ENCODE results near the gene SOX8.

Gene SOX8

DNA sequence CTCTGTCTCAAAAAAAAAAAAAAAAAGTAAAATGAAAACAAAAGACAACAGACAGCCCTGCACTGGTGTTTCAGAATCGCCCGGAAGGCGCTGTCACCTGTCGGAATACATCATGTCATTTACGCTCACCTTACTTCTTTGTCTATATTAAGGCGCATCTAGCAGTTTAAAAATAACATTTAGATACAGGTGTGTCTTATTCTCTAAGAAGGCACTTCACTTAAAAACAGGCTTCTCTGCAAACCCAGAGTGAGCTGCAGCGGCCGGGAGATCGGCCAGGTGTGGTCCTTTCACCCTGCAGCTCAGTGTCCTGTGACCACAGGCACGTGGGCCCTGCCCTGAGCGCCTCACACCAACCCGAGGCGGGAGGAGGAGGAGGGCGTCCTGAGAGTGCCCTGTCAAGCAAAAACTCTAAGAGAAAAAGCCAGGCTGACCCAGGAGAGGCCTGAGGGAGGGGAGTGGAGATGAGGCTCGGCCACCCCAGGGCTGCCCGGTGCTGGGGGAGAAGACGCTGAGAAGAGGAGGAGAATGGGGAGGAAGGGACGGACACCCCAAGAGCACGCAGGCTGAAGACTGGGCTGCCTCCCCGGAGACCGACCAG is 7.5 kb upstream of the SOX8 start:
- DNase-seq (ENCODE audit: low read depth), result no peak

DNA sequence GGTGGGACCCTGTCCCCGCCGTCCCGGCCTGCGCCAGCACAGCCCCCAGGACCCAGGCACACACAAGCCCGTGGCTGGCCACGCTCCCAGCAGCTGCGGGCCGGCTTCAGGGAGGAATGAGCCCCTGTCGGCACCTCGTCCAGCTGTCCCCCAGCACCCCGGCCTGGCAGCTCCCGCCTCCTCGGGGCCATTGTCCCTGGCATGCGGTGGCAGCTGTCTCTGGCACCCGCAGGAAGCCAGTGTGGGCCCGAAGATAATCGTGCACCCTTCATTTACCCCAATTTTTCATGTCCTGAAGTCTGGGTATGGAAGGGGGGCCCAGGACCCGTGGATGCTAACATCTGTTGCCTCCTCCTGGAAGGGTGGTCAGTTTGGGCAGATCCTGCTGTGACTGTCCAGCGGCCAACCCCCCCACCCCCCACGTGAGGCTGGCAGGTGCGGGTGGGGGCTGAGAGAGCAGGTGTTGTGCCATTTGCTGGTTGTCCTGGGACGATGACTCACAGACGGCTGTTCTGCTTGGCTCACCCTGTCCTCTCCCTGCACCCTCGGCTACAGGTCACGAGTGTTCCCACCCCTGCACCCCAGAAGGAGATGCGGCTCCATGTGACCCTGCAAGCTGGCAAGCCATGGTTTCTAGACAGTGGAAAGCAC is 6.8 kb upstream of the SOX8 start:
- no peak for DNase-seq (ENCODE audit: low read depth)

DNA sequence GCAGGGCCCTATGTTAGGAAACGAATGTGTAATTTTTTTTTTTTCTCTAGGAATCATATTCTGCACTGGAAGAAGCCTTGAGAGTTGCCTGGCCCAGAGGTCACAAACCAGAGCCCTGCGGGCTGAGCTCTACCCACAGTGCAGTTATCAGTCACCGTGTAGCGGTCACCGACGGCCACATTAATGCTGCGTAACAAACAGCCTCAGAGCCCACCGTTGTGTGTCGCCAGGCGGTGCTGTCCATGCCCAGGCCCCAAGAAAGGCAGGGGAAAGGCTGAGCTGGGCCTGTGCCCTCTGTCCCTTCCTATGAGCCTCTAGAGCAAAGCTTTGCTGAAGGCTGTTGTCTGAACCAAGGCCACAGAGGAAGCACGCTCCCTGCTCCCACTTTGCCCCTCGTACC is 6.3 kb upstream of the SOX8 start:
- DNase-seq (ENCODE audit: low read depth), result no peak

DNA sequence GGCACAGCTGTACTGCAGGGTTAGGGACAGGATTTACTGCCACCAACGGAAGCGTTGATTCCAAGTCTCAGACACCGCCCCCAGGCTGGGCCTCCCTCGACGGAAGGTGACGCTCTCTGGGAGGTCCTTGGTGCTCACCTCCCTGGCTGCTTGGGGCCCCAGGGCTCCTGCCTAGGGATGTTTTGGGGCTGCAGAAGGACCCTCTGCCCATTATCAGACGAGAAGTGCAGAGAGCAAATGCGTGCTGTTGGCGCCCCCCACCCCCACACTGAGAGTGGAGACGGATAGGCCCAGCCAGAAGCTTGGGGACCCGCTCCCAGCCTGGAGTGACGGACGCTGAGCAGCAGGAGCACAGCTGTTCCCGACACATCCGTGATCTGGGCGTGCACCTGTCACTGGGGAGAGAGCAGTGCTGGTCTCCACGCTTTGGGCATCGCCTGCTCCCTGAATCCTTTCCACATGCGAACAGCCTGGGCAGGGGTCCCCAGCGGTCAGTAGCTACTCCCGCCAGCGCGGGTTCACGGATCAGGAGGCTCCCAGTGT is 5.1 kb upstream of the SOX8 start:
- no peak for DNase-seq (ENCODE audit: low read depth)

DNA sequence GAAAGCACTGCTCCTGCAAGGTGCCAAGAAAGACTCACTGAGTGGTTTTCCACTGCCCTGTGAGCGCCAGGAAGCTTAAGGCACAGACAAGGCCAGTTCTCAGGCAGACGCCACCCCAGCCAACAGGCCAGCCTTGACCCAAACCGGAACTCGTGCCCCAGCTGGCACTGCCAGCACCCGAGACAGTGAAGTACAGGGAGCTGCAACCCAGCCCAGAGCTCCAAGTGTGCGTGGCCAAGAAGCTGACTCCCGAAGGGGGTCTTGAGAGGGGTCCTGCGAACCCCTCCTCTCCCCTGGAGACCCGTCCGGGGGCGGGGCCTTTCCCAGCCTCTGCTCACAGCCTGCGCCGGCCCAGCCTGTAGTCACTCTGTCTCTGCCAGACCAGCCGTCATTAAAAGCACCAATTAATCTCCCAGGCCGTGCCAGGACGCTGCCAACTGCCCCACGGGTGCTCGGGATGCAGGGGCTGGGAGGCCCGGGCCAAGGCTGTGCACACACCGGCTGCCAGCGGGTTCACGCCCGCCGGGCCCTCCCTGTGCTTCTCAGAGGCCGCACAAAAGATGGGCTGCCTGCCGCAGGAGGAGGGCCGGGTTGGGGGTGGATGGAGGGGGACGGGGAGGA is 4.4 kb upstream of the SOX8 start:
- DNase-seq (ENCODE audit: low read depth), result no peak

DNA sequence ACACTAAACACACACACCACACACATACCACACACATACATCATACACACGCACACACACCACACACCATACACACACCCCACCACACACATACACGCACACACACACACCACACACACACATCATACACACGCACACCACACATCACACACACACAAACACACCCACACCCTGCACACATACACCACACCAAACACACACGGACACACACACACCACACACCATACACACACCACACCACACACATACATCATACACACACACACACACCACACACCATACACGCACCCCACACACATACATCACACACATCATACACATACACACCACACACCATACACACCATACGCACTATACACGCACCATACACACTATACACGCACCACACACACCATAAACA is 3.7 kb upstream of the SOX8 start:
- no peak for DNase-seq (ENCODE audit: low read depth)

DNA sequence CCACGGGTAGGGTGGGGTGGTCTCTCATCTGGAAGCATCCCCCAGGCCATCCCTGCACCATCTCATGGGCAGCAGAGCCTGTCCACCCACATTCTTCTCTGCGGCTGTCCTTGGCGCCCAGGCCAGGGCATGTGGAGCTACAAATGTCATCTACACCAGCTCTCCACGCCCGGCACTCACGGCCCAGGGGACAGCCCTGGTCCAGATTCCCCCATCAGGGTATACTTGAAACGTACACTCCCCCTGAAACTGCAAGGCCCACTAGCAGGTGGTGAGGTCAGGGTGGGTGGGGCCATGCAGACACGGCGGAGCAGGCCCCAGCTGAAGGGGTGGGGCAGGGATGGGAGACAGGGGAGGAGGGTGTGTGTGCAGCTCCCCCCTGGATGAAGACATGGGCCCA is 3.2 kb upstream of the SOX8 start:
- DNase-seq (ENCODE audit: low read depth), result no peak

DNA sequence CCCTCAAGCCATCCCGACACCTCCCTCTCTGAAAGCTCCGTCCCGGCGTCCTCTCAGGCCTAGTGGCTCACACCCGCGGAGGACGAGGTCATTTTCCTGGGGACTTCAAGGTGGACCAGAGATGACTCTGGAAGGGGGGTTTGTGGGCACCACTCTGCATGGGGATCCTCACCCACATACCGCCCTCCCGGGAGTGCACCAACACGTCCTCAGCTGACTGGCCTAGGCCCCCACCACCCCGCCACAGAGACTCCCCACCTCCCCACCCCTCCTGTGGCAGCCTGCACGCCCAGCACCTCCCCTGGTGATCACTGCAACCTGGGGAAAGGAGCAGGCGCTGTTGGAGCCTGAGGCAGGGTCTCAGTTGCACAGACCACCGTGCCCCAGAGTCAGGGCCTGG is 2.4 kb upstream of the SOX8 start:
- no peak for DNase-seq (ENCODE audit: low read depth)

DNA sequence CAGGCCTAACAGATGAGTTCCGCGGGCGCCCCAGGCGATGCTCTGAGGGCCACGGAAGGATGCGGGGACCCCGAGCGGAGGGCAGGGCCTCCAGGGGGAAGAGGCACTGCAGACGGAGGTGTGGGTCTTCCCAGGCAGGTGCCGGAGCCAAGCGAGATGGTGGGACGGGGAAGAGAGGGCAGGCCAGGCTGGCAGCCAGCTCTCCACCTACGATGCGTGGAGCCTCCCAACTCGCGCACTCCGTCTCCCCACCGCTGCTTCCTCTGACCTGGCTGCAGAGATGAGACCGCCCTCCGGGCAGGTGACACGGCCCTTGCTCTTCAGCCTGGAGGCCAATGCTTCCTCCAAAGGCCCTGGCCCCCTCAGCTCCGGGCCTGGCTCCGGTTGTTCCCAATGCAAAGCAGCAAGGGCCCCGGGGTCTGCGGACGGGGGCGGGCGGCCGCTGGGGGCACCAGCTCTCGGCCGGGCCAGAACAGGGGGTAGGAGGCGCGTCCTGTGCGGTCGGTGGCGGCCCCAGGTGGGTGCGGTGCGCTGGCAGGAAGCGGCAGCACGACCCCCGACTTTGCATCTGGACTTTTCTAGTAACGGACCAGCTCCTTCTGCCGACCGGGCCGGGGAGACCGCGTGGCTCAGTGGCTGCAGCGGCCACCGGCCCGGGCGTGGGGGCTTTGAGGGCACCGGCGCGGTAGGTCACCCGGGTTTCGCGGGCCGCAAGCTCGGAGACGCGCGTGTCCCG is 1.5 kb upstream of the SOX8 start:
- DNase-seq (ENCODE audit: low read depth), result no peak

DNA sequence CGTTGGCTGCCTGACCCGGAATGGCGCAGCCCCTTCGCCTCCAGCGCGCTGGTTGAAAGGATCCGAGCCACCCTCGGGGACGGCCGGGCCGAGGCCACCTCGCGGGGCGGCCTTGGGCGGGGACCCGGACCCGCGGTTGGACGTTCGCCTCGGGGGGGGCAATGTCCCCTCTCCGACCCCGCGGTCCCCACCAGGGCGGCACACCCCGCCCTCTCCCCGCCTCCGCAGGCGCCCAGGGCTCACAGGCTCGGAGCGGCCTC is 1.0 kb upstream of the SOX8 start:
- no peak for DNase-seq (ENCODE audit: low read depth)

DNA sequence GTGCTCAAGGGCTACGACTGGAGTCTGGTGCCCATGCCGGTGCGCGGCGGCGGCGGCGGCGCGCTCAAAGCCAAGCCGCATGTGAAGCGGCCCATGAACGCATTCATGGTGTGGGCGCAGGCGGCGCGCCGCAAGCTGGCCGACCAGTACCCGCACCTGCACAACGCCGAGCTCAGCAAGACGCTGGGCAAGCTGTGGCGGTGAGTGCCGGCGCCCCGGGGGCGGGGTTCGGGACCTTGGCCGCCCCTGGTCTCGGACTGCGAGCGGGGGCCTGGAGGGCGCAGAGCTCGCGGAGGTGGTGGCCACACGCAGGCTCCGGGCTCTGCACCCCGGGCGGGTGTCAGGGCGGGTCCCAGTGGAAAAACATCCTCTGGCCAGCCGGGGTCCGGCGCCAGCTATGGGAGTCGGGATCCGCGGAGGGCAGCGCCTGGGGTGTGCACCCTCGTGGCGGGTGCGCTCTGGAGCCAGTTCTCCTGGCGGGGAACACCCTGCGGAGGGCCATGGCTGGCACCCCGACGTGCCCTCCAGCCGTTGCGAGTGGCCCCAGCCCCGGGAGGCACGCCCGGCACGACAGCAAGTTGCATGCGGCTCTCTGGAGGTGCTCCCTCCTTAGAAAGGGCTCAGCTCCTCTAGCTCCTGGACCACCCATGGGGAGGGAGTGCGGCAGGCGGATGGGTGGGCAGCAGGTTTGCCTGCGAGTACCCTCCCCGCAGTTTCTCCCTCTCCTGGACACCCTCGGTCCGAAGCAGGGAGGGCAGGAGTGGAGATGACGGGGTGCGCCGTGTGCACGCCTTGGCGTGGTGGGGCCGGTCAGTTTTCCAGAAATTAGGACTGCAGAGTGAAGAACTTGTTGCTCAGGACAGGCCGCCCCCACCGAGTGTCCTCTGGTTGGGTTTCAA is 824 bp downstream of the SOX8 start:
- DNase-seq (ENCODE audit: low read depth), result no peak

DNA sequence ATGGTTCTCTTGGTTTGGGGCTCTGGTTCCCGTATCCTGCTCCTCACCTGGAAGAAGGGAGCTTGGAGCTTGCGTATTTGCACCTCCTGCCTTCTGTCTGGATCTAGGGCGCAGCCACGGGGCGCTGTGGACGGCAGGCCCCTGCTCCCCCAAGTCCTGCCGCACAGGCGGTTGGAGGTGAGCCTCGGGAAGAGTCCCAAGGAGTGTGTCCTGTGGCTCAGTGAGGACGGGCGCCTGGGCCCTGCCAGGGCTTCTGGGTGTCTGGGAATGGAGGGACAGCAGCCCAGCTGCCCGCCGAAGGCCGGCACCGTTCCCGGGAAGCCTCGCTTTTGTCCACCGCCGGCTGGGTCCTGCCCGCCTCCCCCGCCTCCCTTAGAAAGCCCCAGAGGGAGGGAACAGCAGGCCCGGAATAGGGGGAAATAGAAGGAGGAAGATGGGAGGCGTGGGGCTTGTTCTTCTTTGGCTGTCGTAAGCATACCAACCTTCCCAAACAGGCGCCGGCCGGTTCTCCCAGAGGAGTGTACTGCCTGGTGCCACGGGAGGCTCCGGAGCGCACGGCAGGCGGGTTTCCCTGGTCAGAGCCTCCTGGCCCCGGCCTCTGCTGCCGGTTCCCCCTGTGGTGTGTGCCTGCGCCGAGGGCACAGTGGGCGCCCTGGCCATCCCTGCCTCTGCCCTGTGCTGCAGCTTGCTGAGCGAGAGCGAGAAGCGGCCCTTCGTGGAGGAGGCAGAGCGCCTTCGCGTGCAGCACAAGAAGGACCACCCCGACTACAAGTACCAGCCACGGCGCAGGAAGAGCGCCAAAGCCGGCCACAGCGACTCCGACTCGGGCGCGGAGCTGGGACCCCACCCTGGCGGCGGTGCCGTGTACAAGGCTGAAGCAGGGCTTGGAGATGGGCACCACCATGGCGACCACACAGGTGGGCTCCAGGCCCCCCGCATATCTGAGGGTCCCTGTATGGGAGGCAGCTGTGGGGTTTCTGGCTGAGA is 1.8 kb downstream of the SOX8 start:
- no peak for DNase-seq (ENCODE audit: low read depth)

DNA sequence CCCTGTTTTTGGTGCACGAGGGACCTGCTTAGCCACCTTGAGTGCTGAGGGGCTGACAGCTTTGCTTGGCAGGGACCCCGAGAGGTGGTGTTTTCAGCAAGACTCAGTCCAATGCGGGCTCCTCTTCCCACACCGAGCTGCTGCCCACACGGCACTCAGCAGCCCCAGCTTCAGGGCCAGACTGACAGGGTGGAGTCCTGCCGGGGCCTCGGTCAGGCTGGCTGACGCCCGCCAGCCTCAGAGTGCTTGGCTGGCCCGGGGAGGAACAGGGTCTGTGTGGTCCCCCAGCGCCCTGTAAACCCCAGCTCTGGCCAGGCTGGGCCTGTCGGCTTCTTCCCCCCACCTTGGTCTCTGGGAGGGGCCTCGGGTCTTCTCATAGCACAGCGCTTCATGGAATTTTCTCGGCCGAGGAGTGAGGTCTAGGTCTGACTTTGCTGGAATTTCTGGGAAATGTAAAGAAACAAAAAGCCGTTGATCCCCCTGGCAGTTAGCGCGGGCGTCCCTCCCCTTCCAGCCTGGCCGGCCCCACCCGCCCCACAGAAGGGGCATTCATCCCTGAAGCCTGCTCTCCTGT is 2.6 kb downstream of the SOX8 start:
- no peak for DNase-seq (ENCODE audit: low read depth)

DNA sequence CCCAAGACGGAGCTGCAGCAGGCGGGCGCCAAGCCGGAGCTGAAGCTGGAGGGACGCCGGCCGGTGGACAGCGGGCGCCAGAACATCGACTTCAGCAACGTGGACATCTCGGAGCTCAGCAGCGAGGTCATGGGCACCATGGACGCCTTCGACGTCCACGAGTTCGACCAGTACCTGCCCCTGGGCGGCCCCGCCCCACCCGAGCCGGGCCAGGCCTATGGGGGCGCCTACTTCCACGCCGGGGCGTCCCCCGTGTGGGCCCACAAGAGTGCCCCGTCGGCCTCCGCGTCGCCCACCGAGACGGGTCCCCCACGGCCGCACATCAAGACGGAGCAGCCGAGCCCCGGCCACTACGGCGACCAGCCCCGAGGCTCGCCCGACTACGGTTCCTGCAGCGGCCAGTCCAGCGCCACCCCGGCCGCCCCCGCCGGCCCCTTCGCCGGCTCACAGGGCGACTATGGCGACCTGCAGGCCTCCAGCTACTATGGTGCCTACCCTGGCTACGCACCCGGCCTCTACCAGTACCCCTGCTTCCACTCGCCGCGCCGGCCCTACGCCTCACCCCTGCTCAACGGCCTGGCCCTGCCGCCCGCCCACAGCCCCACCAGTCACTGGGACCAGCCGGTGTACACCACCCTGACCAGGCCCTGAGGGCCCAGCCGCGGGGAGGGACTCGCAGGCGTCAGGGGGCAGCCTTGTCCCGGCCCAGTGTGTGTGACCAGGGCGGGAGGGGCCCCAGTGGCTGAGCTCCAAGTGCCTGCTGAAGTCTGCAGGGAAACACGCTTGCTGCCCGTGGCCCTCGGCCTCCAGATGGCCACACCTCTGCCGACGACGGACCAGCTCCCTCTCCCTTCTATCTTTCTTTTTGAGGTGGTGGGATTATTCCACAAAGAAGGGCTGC is 3.4 kb downstream of the SOX8 start:
- no peak for DNase-seq (ENCODE audit: low read depth)

DNA sequence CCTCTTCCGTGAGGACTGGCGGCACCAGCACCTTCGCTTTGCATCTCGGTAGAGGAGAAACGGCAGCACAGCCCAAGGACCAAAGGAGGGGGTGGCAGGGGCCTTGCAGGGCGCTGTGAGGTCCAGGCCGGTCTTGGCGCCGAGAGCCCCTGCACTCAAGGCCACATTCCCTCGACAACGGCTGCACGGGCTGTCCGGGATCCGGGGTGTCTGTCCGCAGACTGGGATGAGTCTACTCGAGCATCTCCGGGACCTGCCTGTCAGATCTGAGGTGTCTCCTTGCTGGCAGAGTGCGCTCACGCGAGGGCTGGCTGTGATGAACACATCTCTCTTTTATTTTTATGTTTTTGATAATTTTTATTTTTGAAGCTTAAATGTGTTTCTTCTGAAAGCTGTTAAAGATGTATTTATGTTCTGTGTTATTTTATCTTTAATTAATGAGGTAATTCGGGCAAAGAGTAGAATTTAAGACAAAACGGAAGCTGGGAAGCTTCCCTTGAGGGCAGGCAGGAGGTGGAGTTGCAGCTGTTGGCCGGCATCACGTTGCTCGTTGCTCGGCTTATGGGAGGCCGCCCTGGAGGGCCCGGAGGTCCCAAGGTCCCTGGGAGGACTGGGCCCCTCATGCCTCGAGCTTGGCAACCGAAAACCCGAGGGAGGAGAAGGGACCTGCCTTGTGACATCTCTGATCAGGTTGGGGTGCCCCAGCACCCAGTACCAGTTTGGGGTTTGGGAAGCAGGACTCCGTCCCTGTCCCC is 4.3 kb downstream of the SOX8 start:
- no peak for DNase-seq (ENCODE audit: low read depth)

DNA sequence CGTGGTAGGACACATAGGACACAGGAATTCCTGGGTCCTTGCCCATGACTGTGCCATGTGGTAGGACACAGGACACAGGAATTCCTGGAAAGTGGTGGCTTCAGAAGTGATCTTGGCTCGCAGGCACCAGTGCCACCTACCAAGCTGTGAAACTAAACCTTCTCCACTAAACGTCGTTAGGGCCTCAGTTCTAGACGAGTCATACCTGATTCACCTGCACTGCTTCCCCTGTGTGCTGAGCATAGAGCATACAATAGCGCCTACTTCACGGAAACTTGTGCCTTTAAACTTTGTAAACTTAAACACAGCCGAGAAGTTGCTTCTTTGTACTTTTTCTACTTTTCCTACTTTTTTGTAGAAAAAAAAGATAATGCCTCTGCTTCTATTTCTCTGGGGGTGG is 4.8 kb downstream of the SOX8 start:
- no peak for DNase-seq (ENCODE audit: low read depth)

DNA sequence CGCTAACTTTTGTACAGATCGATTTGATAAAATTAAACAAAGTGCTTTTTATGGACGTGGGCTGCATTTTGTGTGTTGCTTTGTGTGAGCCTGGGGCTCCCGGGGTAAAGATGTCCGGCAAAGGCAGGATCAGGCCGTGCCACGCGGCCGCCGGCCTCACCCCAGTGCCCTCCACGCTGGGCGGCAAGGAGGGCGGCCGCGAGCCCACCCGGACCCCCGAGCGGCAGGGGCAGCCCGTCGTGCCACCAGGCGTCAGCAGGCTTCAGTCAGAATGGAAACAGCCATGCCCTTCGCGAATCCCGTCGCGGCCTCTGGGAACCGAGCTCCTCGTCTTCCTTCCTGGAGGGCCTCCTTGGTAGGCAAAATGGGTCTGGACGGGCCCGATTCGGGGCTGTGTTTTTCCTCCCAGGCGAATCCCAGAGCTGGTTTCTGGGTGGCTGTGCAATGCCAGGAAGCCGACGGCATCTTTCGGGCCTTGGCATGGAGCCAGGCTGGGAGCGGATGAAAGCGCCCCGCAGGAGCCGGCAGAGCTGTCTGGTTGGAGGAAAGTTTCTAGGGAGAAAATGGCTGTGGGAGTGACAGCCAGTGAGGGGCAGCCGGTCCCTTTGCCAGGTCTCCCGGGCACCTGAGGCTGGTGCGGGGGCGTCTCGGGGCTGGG is 5.5 kb downstream of the SOX8 start:
- DNase-seq (ENCODE audit: low read depth), result no peak

DNA sequence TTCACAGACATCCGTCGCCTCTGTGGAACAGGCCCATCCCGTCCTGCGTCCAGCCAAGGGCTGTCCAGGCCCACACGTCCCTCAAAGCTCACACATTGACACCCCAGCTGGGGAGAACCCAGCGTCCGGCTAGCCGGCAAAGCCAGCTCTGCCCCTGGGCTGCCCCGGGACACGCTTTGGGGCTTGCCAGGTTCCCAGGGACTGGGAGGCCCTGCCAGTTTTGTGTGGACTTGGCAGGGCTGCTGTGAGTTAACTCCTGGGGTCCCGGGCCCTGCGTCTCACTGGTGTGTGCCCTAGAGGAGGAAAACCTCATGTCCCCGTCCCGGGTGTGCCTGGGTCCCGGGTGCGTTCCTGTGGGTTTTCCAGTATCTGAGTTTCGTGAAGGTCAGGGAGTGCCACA is 6.3 kb downstream of the SOX8 start:
- no peak for DNase-seq (ENCODE audit: low read depth)

Measured in stromal cell of bone marrow (primary cell).